IMR-90 (cell line): ENCODE results near the gene TBC1D30. TPM values are rescaled to one million over a fixed set of nuclear protein-coding genes. Genes with fewer than 3 reads are reported as not detected.

ENCODE experiments used
- ATAC-seq: fragments of 200-7000 bp; cut with Tn5 transposase; 2 replicates; pipeline ENCODE4 v1.9.1; 2020; ENCODE audit warnings: low read depth, mild to moderate bottlenecking, moderate library complexity
- BruUV-seq: library from RNA; stranded (reverse); fragments of 400-500 nt; replicated peaks from 2 replicates; lab custom pipeline; 2021; lab: Mats Ljungman, UMichigan
- CTCF ChIA-PET: fragments of 300-600 bp; formaldehyde crosslinking; extraction: SDS; loops from one replicate; lab custom pipeline; 2021; ENCODE audit warnings: antibody characterized with exemption; lab: Yijun Ruan, JAX
- POLR2A ChIA-PET: fragments of 300-600 bp; sonication (Branson Sonifier 250); formaldehyde crosslinking; loops from one replicate; lab custom pipeline; 2022; ENCODE audit warnings: antibody characterized with exemption; ENCODE audit not compliant: unreplicated experiment; lab: Charles Lee
- DNase-seq: peaks from one replicate; pipeline ENCODE4 v3.0.0; 2013
- H2AFZ ChIP-seq: replicated peaks from 2 replicates; pipeline ENCODE3; 2013; ENCODE audit warnings: low read length, mild to moderate bottlenecking; ENCODE audit not compliant: poor library complexity
- H2AK5ac ChIP-seq: 2 replicates; pipeline ENCODE4 v1.6.1; 2013; ENCODE audit warnings: low read depth, low read length, inconsistent platforms
- H2AK9ac ChIP-seq: replicated peaks from 2 replicates; pipeline ENCODE3; 2013; ENCODE audit warnings: mild to moderate bottlenecking, low read depth, low read length, moderate library complexity; ENCODE audit not compliant: poor library complexity
- H2BK120ac ChIP-seq: 2 replicates; pipeline ENCODE4 v1.6.1; 2013; ENCODE audit warnings: low read depth, low read length, inconsistent platforms
- H2BK15ac ChIP-seq: 3 replicates; pipeline ENCODE4 v1.6.1; 2013; ENCODE audit warnings: low read depth, low read length, inconsistent platforms
- H2BK20ac ChIP-seq: 2 replicates; pipeline ENCODE4 v1.6.1; 2013; ENCODE audit warnings: low read depth, mild to moderate bottlenecking, inconsistent platforms, low read length, moderate library complexity
- H2BK5ac ChIP-seq: 2 replicates; pipeline ENCODE4 v1.6.1; 2013; ENCODE audit warnings: mild to moderate bottlenecking, low read depth, low read length, inconsistent platforms; ENCODE audit not compliant: poor library complexity, severe bottlenecking
- H3K14ac ChIP-seq: replicated peaks from 2 replicates; pipeline ENCODE4 v1.6.1; 2013; ENCODE audit warnings: low read depth, low read length, inconsistent platforms
- H3K18ac ChIP-seq: 2 replicates; pipeline ENCODE4 v1.6.1; 2013; ENCODE audit warnings: low read depth, low read length, control low read depth
- H3K23ac ChIP-seq: 2 replicates; pipeline ENCODE4 v1.6.1; 2013; ENCODE audit warnings: low read depth, low read length, inconsistent platforms
- H3K27ac ChIP-seq: 2 replicates; pipeline ENCODE4 v1.5.1; 2013; ENCODE audit warnings: mild to moderate bottlenecking, control low read depth, low read length; ENCODE audit not compliant: insufficient read depth
- H3K27me3 ChIP-seq: 2 replicates; pipeline ENCODE4 v1.6.1; 2013; ENCODE audit warnings: low read length; ENCODE audit not compliant: control insufficient read depth, insufficient read depth
- H3K36me3 ChIP-seq: 2 replicates; pipeline ENCODE4 v1.6.1; 2013; ENCODE audit warnings: low read length, mixed read lengths; ENCODE audit not compliant: control insufficient read depth, insufficient read depth
- H3K4ac ChIP-seq: 2 replicates; pipeline ENCODE4 v1.6.1; 2013; ENCODE audit warnings: low read depth, low read length, inconsistent platforms
- H3K4me1 ChIP-seq: 2 replicates; pipeline ENCODE4 v1.6.1; 2013; ENCODE audit warnings: low read length, mixed read lengths; ENCODE audit not compliant: control insufficient read depth, insufficient read depth
- H3K4me2 ChIP-seq: 2 replicates; pipeline ENCODE4 v1.6.1; 2013; ENCODE audit warnings: low read depth, mild to moderate bottlenecking, control low read depth, low read length, moderate library complexity
- H3K4me3 ChIP-seq: 2 replicates; pipeline ENCODE4 v1.5.1; 2013; ENCODE audit warnings: low read depth, mild to moderate bottlenecking, control low read depth, low read length, moderate library complexity; ENCODE audit not compliant: insufficient read depth
- H3K56ac ChIP-seq: 2 replicates; pipeline ENCODE4 v1.6.1; 2013; ENCODE audit warnings: low read length, inconsistent platforms; ENCODE audit not compliant: insufficient read depth; ENCODE audit errors: extremely low read depth
- H3K79me1 ChIP-seq, 2 experiments: 2 replicates each; pipeline ENCODE4 v1.6.1; 2013; ENCODE audit warnings: low read length in 2 of 2, inconsistent platforms in 1 of 2, low read depth in 1 of 2
- H3K9ac ChIP-seq: 2 replicates; pipeline ENCODE4 v1.6.1; 2013; ENCODE audit warnings: low read depth, low read length, control low read depth
- H3K9me1 ChIP-seq: 2 replicates; pipeline ENCODE4 v1.6.1; 2013; ENCODE audit warnings: low read length, inconsistent platforms; ENCODE audit not compliant: insufficient read depth
- H3K9me3 ChIP-seq: 2 replicates; pipeline ENCODE4 v1.6.1; 2013; ENCODE audit warnings: low read length; ENCODE audit not compliant: control insufficient read depth, insufficient read depth
- H4K20me1 ChIP-seq: 2 replicates; pipeline ENCODE4 v1.6.1; 2013; ENCODE audit warnings: low read length, inconsistent platforms; ENCODE audit not compliant: insufficient read depth
- H4K5ac ChIP-seq: 2 replicates; pipeline ENCODE4 v1.6.1; 2013; ENCODE audit warnings: mild to moderate bottlenecking, low read depth, low read length, control low read depth
- H4K8ac ChIP-seq, 2 experiments: 2 replicates each; pipeline ENCODE4 v1.6.1; 2013; ENCODE audit warnings: low read depth in 2 of 2, low read length in 2 of 2, control low read depth in 1 of 2, inconsistent platforms in 1 of 2
- H4K91ac ChIP-seq: 2 replicates; pipeline ENCODE4 v1.6.1; 2013; ENCODE audit warnings: low read depth, low read length, inconsistent platforms; ENCODE audit not compliant: insufficient read depth
- BHLHE40 ChIP-seq: fragments of 150-350 bp; IDR thresholded peaks from 2 replicates; pipeline ENCODE4 v1.6.1; 2016; ENCODE audit warnings: mild to moderate bottlenecking, low read depth, low read length
- CEBPB ChIP-seq: IDR thresholded peaks from 2 replicates; pipeline ENCODE4 v1.6.1; 2012; ENCODE audit warnings: low read depth, low read length, improper control_type of control experiment
- CHD1 ChIP-seq: IDR thresholded peaks from 2 replicates; pipeline ENCODE4 v1.6.1; 2012; ENCODE audit warnings: low read depth, low read length, improper control_type of control experiment
- FOS ChIP-seq: fragments of 150-350 bp; IDR thresholded peaks from 2 replicates; pipeline ENCODE4 v1.6.1; 2016; ENCODE audit warnings: low read depth, low read length
- MAFK ChIP-seq: IDR thresholded peaks from 2 replicates; pipeline ENCODE4 v1.6.1; 2012; ENCODE audit warnings: low read depth, low read length, improper control_type of control experiment
- MAZ ChIP-seq: IDR thresholded peaks from 2 replicates; pipeline ENCODE4 v1.6.1; 2012; ENCODE audit warnings: low read depth, mild to moderate bottlenecking, low read length, improper control_type of control experiment, moderate library complexity, borderline replicate concordance
- MXI1 ChIP-seq: IDR thresholded peaks from 2 replicates; pipeline ENCODE4 v1.6.1; 2012; ENCODE audit warnings: low read depth, mild to moderate bottlenecking, low read length, moderate library complexity, borderline replicate concordance
- NFE2L2 ChIP-seq: fragments of 150-350 bp; IDR thresholded peaks from 2 replicates; pipeline ENCODE4 v1.6.1; 2016; ENCODE audit warnings: low read depth, mild to moderate bottlenecking, low read length
- POLR2A ChIP-seq: IDR thresholded peaks from 2 replicates; pipeline ENCODE4 v1.6.1; 2012; ENCODE audit warnings: mild to moderate bottlenecking, low read depth, low read length
- RAD21 ChIP-seq: IDR thresholded peaks from 2 replicates; pipeline ENCODE4 v1.6.1; 2012; ENCODE audit warnings: low read length, improper control_type of control experiment
- RCOR1 ChIP-seq: IDR thresholded peaks from 2 replicates; pipeline ENCODE4 v1.6.1; 2012; ENCODE audit warnings: mild to moderate bottlenecking, low read length, improper control_type of control experiment; ENCODE audit not compliant: insufficient replicate concordance
- SMC3 ChIP-seq: fragments of 150-350 bp; IDR thresholded peaks from 2 replicates; pipeline ENCODE4 v1.6.1; 2016; ENCODE audit warnings: low read depth, mild to moderate bottlenecking, antibody characterized with exemption, low read length, moderate library complexity
- WGBS, 2 experiments: methylation state at CpG; one replicate each; pipeline versions ENCODE4 v1.1.5 to v1.1.7; 2013; ENCODE audit warnings: missing lambda C conversion rate in 2 of 2; ENCODE audit not compliant: insufficient read length in 1 of 2; ENCODE audit errors: extremely low coverage in 2 of 2; 5-methylcytosine and 5-hydroxymethylcytosine counted together
- dilution Hi-C: fragments of 300-500 bp; cut with HindIII; formaldehyde crosslinking; loops from one replicate; pipeline ENCODE4 v1.14.3; 2018; ENCODE audit warnings: low sequenced_read_pairs; ENCODE audit not compliant: unreplicated experiment
- in situ Hi-C: fragments of 300-500 bp; cut with MboI; formaldehyde crosslinking; loops from 3 replicates; pipeline ENCODE4 v1.14.3; 2019; ENCODE audit warnings: low sequenced_read_pairs, inconsistent platforms, mixed read lengths
- intact Hi-C: fragments of 100-400 bp; cut with micrococcal nuclease; formaldehyde crosslinking; loops from 2 replicates; pipeline ENCODE4 v1.10.0; 2022
- polyA plus RNA-seq, 3 experiments: library from polyadenylated mRNA; depleted of rRNA; stranded (reverse); fragments of >200 nt; gene quantifications; 2 replicates each; pipeline ENCODE4 v1.2.3, GENCODE V29; 2012; ENCODE audit warnings: low replicate concordance in 1 of 3
- total RNA-seq: library from RNA; depleted of rRNA; stranded (reverse); fragments of >200 nt; gene quantifications from 2 replicates; pipeline ENCODE4 v1.2.3, GENCODE V29; 2012
- TF ChIP-seq, protein P1 (sequence below): fragments of 150-350 bp; IDR thresholded peaks from 2 replicates; pipeline ENCODE4 v1.6.1; 2017; ENCODE audit warnings: mild to moderate bottlenecking, antibody characterized with exemption, low read length, low read depth

The TBC1D30 gene
- total and polyA plus RNA-seq, 2 of the 4 experiments (the other 2 are of a cell fraction) = 0.18 to 0.24 TPM

DNA sequence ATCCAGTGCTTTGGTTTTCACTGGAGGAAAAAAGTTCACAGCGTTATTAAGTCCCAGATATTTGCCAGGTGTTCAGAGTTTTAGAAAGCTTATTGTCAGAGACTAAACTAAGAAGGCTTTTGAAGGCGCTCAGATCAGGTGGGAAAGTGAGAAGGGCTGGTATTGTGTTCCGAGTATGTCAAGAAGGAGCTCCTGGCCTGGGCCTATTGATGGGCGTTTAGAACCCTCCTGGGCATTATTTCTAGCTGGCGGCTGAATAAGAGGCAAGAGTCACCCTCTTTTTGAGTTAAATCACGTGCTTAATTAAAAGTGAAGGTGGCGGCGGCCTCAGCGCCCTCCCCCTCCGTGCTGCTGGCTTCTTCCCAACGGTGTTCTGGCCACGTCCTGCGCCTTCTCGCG lies 44.3 kb upstream of the TBC1D30 start:
- Histone ChIP-seq H3K27ac (no peak overlapping the region), H4K8ac (no peak overlapping the region), H4K20me1 (no peaks in the 10 kb centered on the region), H3K27me3 (peaks cover 51% of the 10 kb centered on the region), H2BK5ac (no peak overlapping the region), H3K56ac (no peak overlapping the region), H2BK120ac (no peak overlapping the region), H4K91ac (no peak overlapping the region), H3K4me2 (peak overlapping the region; percentile 18; the same call in 1 of the 2 replicates), H3K4me1 (peaks cover 2% of the 10 kb centered on the region; the same call in 1 of the 2 replicates), H4K5ac (no peak overlapping the region), H3K4ac (no peak overlapping the region), H3K79me1 (no peaks in the 10 kb centered on the region), H3K14ac (no peak overlapping the region), H2AFZ (peak overlapping the region; percentile 53), H2AK9ac (peak overlapping the region; percentile 19), H3K9me1 (no peaks in the 10 kb centered on the region), H3K4me3 (no peak overlapping the region), H2AK5ac (no peak overlapping the region), H3K23ac (no peak overlapping the region), H3K9me3 (peaks cover 13% of the 10 kb centered on the region), H3K18ac (no peak overlapping the region), H2BK15ac (no peak overlapping the region), H3K36me3 (no peaks in the 10 kb centered on the region), H2BK20ac (no peak overlapping the region), H3K9ac (no peak overlapping the region)
- ATAC-seq (no peak; the same call in 1 of the 2 replicates), DNase-seq (no peak)
- CTCF ChIA-PET = interaction anchor here (0.6 kb wide), 1 partner anchor 38 kb away, joined by 7 read pairs; no protein-coding TSS in a partner anchor
- in situ Hi-C loops = no loop called here
- no peak for TF ChIP-seq CEBPB
- no peak for TF ChIP-seq RCOR1
- TF ChIP-seq RAD21 = no peak
- TF ChIP-seq MXI1 = no peak
- TF ChIP-seq MAFK = no peak
- no peak for TF ChIP-seq BHLHE40
- no peak for TF ChIP-seq MAZ
- TF ChIP-seq, protein P1, sequence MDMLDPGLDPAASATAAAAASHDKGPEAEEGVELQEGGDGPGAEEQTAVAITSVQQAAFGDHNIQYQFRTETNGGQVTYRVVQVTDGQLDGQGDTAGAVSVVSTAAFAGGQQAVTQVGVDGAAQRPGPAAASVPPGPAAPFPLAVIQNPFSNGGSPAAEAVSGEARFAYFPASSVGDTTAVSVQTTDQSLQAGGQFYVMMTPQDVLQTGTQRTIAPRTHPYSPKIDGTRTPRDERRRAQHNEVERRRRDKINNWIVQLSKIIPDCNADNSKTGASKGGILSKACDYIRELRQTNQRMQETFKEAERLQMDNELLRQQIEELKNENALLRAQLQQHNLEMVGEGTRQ = no peak
- no peak for TF ChIP-seq NFE2L2
- TF ChIP-seq POLR2A = no peak
- TF ChIP-seq FOS = no peak
- no peak for TF ChIP-seq SMC3
- no peak for TF ChIP-seq CHD1
- no TSS peak for BruUV-seq
- POLR2A ChIA-PET = no interaction called here
- dilution Hi-C loops = no loop called here
- 14% methylated on average over 15 of the region's 15 CpGs; no CpG with 5 or more reads in 1 of the 2 experiments for WGBS, 2 experiments
- intact Hi-C loops = no loop called here
